Measurements from ENCODE around the gene SYK.

SYK gene

GRCh38 chr9:90838581-90839154 is 37.0 kb downstream of the SYK start:
- DNase-seq, result no peak
- no peak overlapping the region for H3K4me3 ChIP-seq (ENCODE audit: low read depth, low read length)
- H3K36me3 ChIP-seq, result peaks cover 61% of the 10 kb centered on the region
- no peak for TF ChIP-seq CTCF (IDR thresholded peaks at IDR 0.05; ENCODE audit: low read depth, low read length)
- no peaks in the 10 kb centered on the region for H3K27me3 ChIP-seq (ENCODE audit: insufficient read depth, low read depth, severe bottlenecking)
- no peaks in the 10 kb centered on the region for H3K9me3 ChIP-seq (ENCODE audit: severe bottlenecking)
- H3K27ac ChIP-seq, result no peak overlapping the region

- no peak for DNase-seq
- H3K27me3 ChIP-seq (ENCODE audit: insufficient read depth, low read depth, severe bottlenecking), result no peaks in the 10 kb centered on the region
- no peak for TF ChIP-seq CTCF (IDR thresholded peaks at IDR 0.05; ENCODE audit: low read depth, low read length)
- H3K9me3 ChIP-seq (ENCODE audit: severe bottlenecking), result no peaks in the 10 kb centered on the region
- H3K36me3 ChIP-seq, result peaks cover 61% of the 10 kb centered on the region
- H3K27ac ChIP-seq, result no peak overlapping the region
- H3K4me3 ChIP-seq (ENCODE audit: low read depth, low read length), result no peak overlapping the region
Measured at GRCh38 chr9:90839183-90839728, 37.6 kb downstream of the SYK start.

- H3K27me3 ChIP-seq (ENCODE audit: insufficient read depth, low read depth, severe bottlenecking), result no peaks in the 10 kb centered on the region
- H3K36me3 ChIP-seq, result peaks cover 65% of the 10 kb centered on the region
- TF ChIP-seq CTCF (IDR thresholded peaks at IDR 0.05; ENCODE audit: low read depth, low read length), result no peak
- no peak overlapping the region for H3K27ac ChIP-seq
- DNase-seq, result no peak
- H3K4me3 ChIP-seq (ENCODE audit: low read depth, low read length), result no peak overlapping the region
- H3K9me3 ChIP-seq (ENCODE audit: severe bottlenecking), result no peaks in the 10 kb centered on the region
Measured at GRCh38 chr9:90840696-90841095, 39.1 kb downstream of the SYK start.

GRCh38 chr9:90841213-90841612 is 39.6 kb downstream of the SYK start:
- H3K4me3 ChIP-seq (ENCODE audit: low read depth, low read length), result no peak overlapping the region
- DNase-seq, result no peak
- no peak for TF ChIP-seq CTCF (IDR thresholded peaks at IDR 0.05; ENCODE audit: low read depth, low read length)
- no peaks in the 10 kb centered on the region for H3K27me3 ChIP-seq (ENCODE audit: insufficient read depth, low read depth, severe bottlenecking)
- no peaks in the 10 kb centered on the region for H3K9me3 ChIP-seq (ENCODE audit: severe bottlenecking)
- no peak overlapping the region for H3K27ac ChIP-seq
- H3K36me3 ChIP-seq, result peaks cover 67% of the 10 kb centered on the region

GRCh38 chr9:90841615-90842014 is 40.0 kb downstream of the SYK start:
- Histone ChIP-seq H3K27me3 (ENCODE audit: insufficient read depth, low read depth, severe bottlenecking) (no peaks in the 10 kb centered on the region), H3K27ac (no peak overlapping the region), H3K4me3 (ENCODE audit: low read depth, low read length) (no peak overlapping the region), H3K36me3 (peaks cover 67% of the 10 kb centered on the region), H3K9me3 (ENCODE audit: severe bottlenecking) (no peaks in the 10 kb centered on the region)
- no peak for DNase-seq
- TF ChIP-seq CTCF (IDR thresholded peaks at IDR 0.05; ENCODE audit: low read depth, low read length), result no peak

Data from WERI-Rb-1 (cell line).